ENCODE data around the gene PID1.

The PID1 gene

GRCh38 chr2:229178706-229179105 lies 92.4 kb downstream of the PID1 start:
- no peak overlapping the region for H3K4me3 ChIP-seq (ENCODE audit: low read length)
- no peak for TF ChIP-seq ZNF274 (IDR thresholded peaks at IDR 0.05; ENCODE audit: low read depth, low read length)

- H3K4me3 ChIP-seq (ENCODE audit: low read length), result no peak overlapping the region
- no peak for TF ChIP-seq ZNF274 (IDR thresholded peaks at IDR 0.05; ENCODE audit: low read depth, low read length)
These were observed 93.0 kb downstream of the PID1 start for GRCh38 chr2:229178117-229178516.

GRCh38 chr2:229176136-229176535 lies 95.0 kb downstream of the PID1 start:
- no peak for TF ChIP-seq ZNF274 (IDR thresholded peaks at IDR 0.05; ENCODE audit: low read depth, low read length)

GRCh38 chr2:229175497-229175863 lies 95.6 kb downstream of the PID1 start:
- no peak for TF ChIP-seq ZNF274 (IDR thresholded peaks at IDR 0.05; ENCODE audit: low read depth, low read length)
- H3K4me3 ChIP-seq (ENCODE audit: low read length), result no peak overlapping the region

More at GRCh38 chr2:229176136-229176535, 95.0 kb downstream of the PID1 start:
- H3K4me3 ChIP-seq (ENCODE audit: low read length), result no peak overlapping the region

GRCh38 chr2:229174794-229175496 lies 96.1 kb downstream of the PID1 start:
- no peak for TF ChIP-seq ZNF274 (IDR thresholded peaks at IDR 0.05; ENCODE audit: low read depth, low read length)
- H3K4me3 ChIP-seq (ENCODE audit: low read length), result no peak overlapping the region

- no peak for TF ChIP-seq ZNF274 (IDR thresholded peaks at IDR 0.05; ENCODE audit: low read depth, low read length)
- no peak overlapping the region for H3K4me3 ChIP-seq (ENCODE audit: low read length)
These were observed 97.2 kb downstream of the PID1 start for GRCh38 chr2:229173825-229174359.

GRCh38 chr2:229170916-229171315 lies 100.2 kb downstream of the PID1 start:
- TF ChIP-seq ZNF274 (IDR thresholded peaks at IDR 0.05; ENCODE audit: low read depth, low read length), result no peak
- no peak overlapping the region for H3K4me3 ChIP-seq (ENCODE audit: low read length)

GRCh38 chr2:229170171-229170570 lies 100.9 kb downstream of the PID1 start:
- TF ChIP-seq ZNF274 (IDR thresholded peaks at IDR 0.05; ENCODE audit: low read depth, low read length), result no peak

GRCh38 chr2:229169751-229170150 lies 101.3 kb downstream of the PID1 start:
- no peak for TF ChIP-seq ZNF274 (IDR thresholded peaks at IDR 0.05; ENCODE audit: low read depth, low read length)
- H3K4me3 ChIP-seq (ENCODE audit: low read length), result no peak overlapping the region

More at GRCh38 chr2:229170171-229170570, 100.9 kb downstream of the PID1 start:
- H3K4me3 ChIP-seq (ENCODE audit: low read length), result no peak overlapping the region

- H3K4me3 ChIP-seq (ENCODE audit: low read length), result no peak overlapping the region
- no peak for TF ChIP-seq ZNF274 (IDR thresholded peaks at IDR 0.05; ENCODE audit: low read depth, low read length)
These were observed 106.4 kb downstream of the PID1 start for GRCh38 chr2:229164545-229165249.

GRCh38 chr2:229163893-229164292 lies 107.2 kb downstream of the PID1 start:
- no peak overlapping the region for H3K4me3 ChIP-seq (ENCODE audit: low read length)
- no peak for TF ChIP-seq ZNF274 (IDR thresholded peaks at IDR 0.05; ENCODE audit: low read depth, low read length)

GRCh38 chr2:229162015-229162414 lies 109.1 kb downstream of the PID1 start:
- no peak overlapping the region for H3K4me3 ChIP-seq (ENCODE audit: low read length)
- no peak for TF ChIP-seq ZNF274 (IDR thresholded peaks at IDR 0.05; ENCODE audit: low read depth, low read length)

GRCh38 chr2:229160984-229161383 lies 110.1 kb downstream of the PID1 start:
- TF ChIP-seq ZNF274 (IDR thresholded peaks at IDR 0.05; ENCODE audit: low read depth, low read length), result no peak
- H3K4me3 ChIP-seq (ENCODE audit: low read length), result no peak overlapping the region

GRCh38 chr2:229160180-229160579 lies 110.9 kb downstream of the PID1 start:
- no peak for TF ChIP-seq ZNF274 (IDR thresholded peaks at IDR 0.05; ENCODE audit: low read depth, low read length)
- H3K4me3 ChIP-seq (ENCODE audit: low read length), result no peak overlapping the region

GRCh38 chr2:229159405-229159804 lies 111.7 kb downstream of the PID1 start:
- no peak overlapping the region for H3K4me3 ChIP-seq (ENCODE audit: low read length)
- TF ChIP-seq ZNF274 (IDR thresholded peaks at IDR 0.05; ENCODE audit: low read depth, low read length), result no peak

Measured in GM08714 (cell line).